ENCODE measurements around the gene YBEY.

The YBEY gene

GRCh38 chr21:46345861-46346260, 59.7 kb downstream of the YBEY start:
- no peak overlapping the region for H3K4me3 ChIP-seq (ENCODE audit: low read length)
- no peak for TF ChIP-seq CTCF (conservative IDR thresholded peaks at IDR 0.05; ENCODE audit: low read depth, low read length)
- no peak for DNase-seq (ENCODE audit: low read depth)

- no peak for DNase-seq (ENCODE audit: low read depth)
- TF ChIP-seq CTCF (conservative IDR thresholded peaks at IDR 0.05; ENCODE audit: low read depth, low read length), result no peak
- no peak overlapping the region for H3K4me3 ChIP-seq (ENCODE audit: low read length)
These were observed 60.4 kb downstream of the YBEY start for GRCh38 chr21:46346296-46347202.

- DNase-seq (ENCODE audit: low read depth), result no peak
- no peak for TF ChIP-seq CTCF (conservative IDR thresholded peaks at IDR 0.05; ENCODE audit: low read depth, low read length)
- no peak overlapping the region for H3K4me3 ChIP-seq (ENCODE audit: low read length)
These were observed 61.0 kb downstream of the YBEY start for GRCh38 chr21:46347203-46347550.

Measured in retinal pigment epithelial cell (primary cell).